Measurements from ENCODE around the gene CPXM2.

DNA sequence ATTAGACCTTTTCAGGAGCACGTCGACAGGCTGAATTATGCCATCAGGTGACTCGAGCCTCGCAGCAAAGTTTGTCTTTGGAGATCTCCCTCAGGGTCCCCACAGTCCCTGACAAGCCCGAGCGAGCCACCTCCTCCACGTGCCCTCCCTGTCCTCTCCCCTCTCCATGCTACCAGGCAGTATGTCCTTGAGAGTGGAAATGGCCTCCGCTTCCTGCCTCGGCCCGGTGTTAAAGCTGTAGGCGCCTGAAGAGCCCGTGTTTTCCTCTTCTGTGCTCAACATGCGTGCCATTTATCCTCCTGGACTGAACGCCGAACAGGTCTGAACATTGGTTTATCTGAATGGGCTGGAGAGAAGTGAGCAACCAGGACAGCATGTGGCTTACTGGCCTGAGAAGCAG is 142.9 kb downstream of the CPXM2 start:
- TF ChIP-seq CTCF (IDR thresholded peaks at IDR 0.05) (no peak), EZH2 (IDR thresholded peaks at IDR 0.05; ENCODE audit: borderline replicate concordance, insufficient read depth, low read depth, low read length, poor library complexity, severe bottlenecking) (no peak)
